ENCODE measurements around the gene KCNQ5. TPM values are rescaled to one million over a fixed set of nuclear protein-coding genes. Genes with fewer than 3 reads are reported as not detected.

KCNQ5 gene
- total and polyA plus RNA-seq, 4 experiments from 2014 or later = 1.0 to 4.2 (median 3.4) TPM; not detected in 1

GRCh38 chr6:72624557-72625160 is 2.8 kb downstream of the KCNQ5 start:
- H3K27me3 Mint-ChIP-seq = no peaks in the 10 kb centered on the region
- H3K27me3 ChIP-seq (ENCODE audit: insufficient read depth, low read length) = no peaks in the 10 kb centered on the region
- H3K27ac Mint-ChIP-seq = peak overlapping the region in 1 of 7 donors; percentile 61
- no peak overlapping the region for H3K4me3 ChIP-seq (ENCODE audit: low read length in 2 of 2)
- H3K36me3 ChIP-seq (ENCODE audit: insufficient read depth, low read length) = no peaks in the 10 kb centered on the region
- no peaks in the 10 kb centered on the region for H3K9me3 Mint-ChIP-seq
- intact Hi-C loops (cut with micrococcal nuclease) = loop anchor here (5.0 to 10.0 kb wide), 3 partner anchors 102 to 1030 kb away; partner anchors contain the start of genes EEF1A1 and SLC17A5
- peaks cover 0 to 3% of the 10 kb centered on the region in 2 donors for H3K36me3 Mint-ChIP-seq
- POLR2A ChIA-PET (ENCODE audit: partially characterized antibody) = no interaction called here
- CTCF ChIA-PET (ENCODE audit: partially characterized antibody) = interaction anchor here (1.0 kb wide), 1 partner anchor 8 kb away, joined by 6 read pairs; no protein-coding TSS in a partner anchor
- peaks cover 25% of the 10 kb centered on the region for H3K4me1 ChIP-seq (ENCODE audit: insufficient read depth, low read length)
- H3K4me1 Mint-ChIP-seq = peaks cover 15 to 37% (median 24%) of the 10 kb centered on the region in 4 donors
- DNase-seq = peak in 4 of 5 donors; percentile 2 to 15 (median 8)
- no peaks in the 10 kb centered on the region for H3K9me3 ChIP-seq (ENCODE audit: control insufficient read depth in 1 of 2, low read length in 2 of 2)
- no peak overlapping the region for H3K27ac ChIP-seq (ENCODE audit: low read depth, low read length)
- peak overlapping the region in 1 of 8 donors; percentile 61 for H3K4me3 Mint-ChIP-seq

GRCh38 chr6:72626126-72626525 is 4.3 kb downstream of the KCNQ5 start:
- Mint-ChIP-seq H3K4me1 (peaks cover 7 to 22% (median 13%) of the 10 kb centered on the region in 4 donors), H3K4me3 (no peak overlapping the region), H3K27ac (no peak overlapping the region), H3K36me3 (peaks cover 0 to under 1% of the 10 kb centered on the region in 2 donors), H3K9me3 (no peaks in the 10 kb centered on the region), H3K27me3 (no peaks in the 10 kb centered on the region)
- Histone ChIP-seq H3K4me1 (ENCODE audit: insufficient read depth, low read length) (peaks cover 11% of the 10 kb centered on the region), H3K27me3 (ENCODE audit: insufficient read depth, low read length) (no peaks in the 10 kb centered on the region), H3K4me3 (ENCODE audit: low read length in 2 of 2) (no peak overlapping the region), H3K27ac (ENCODE audit: low read depth, low read length) (no peak overlapping the region), H3K36me3 (ENCODE audit: insufficient read depth, low read length) (no peaks in the 10 kb centered on the region), H3K9me3 (ENCODE audit: control insufficient read depth in 1 of 2, low read length in 2 of 2) (no peaks in the 10 kb centered on the region)
- POLR2A ChIA-PET (ENCODE audit: partially characterized antibody) = no interaction called here
- intact Hi-C loops (cut with micrococcal nuclease) = loop anchor here (10.0 kb wide), 1 partner anchor 1029 kb away; the partner anchor contains the start of gene SLC17A5
- no peak for DNase-seq
- CTCF ChIA-PET (ENCODE audit: partially characterized antibody) = interaction anchor here (3.5 kb wide), 1 partner anchor 9 kb away, joined by 18 read pairs; no protein-coding TSS in a partner anchor

- Mint-ChIP-seq H3K4me1 (peaks cover 7 to 19% (median 12%) of the 10 kb centered on the region in 4 donors), H3K27me3 (no peaks in the 10 kb centered on the region), H3K36me3 (no peaks in the 10 kb centered on the region), H3K9me3 (peaks cover 0 to 2% (median 0%) of the 10 kb centered on the region in 8 donors), H3K27ac (no peak overlapping the region), H3K4me3 (no peak overlapping the region)
- Histone ChIP-seq H3K27ac (ENCODE audit: low read depth, low read length) (no peak overlapping the region), H3K4me1 (ENCODE audit: insufficient read depth, low read length) (peaks cover 6% of the 10 kb centered on the region), H3K36me3 (ENCODE audit: insufficient read depth, low read length) (no peaks in the 10 kb centered on the region), H3K27me3 (ENCODE audit: insufficient read depth, low read length) (no peaks in the 10 kb centered on the region), H3K9me3 (ENCODE audit: control insufficient read depth in 1 of 2, low read length in 2 of 2) (no peaks in the 10 kb centered on the region), H3K4me3 (ENCODE audit: low read length in 2 of 2) (no peak overlapping the region)
- ChIA-PET POLR2A (ENCODE audit: partially characterized antibody) (no interaction called here), CTCF (ENCODE audit: partially characterized antibody) (interaction anchor here (1.3 to 3.5 kb wide), 3 partner anchors 8 to 22 kb away, joined by 3 to 18 read pairs (median 12); no protein-coding TSS in a partner anchor)
- DNase-seq = no peak
- intact Hi-C loops (cut with micrococcal nuclease) = loop anchor here (10.0 kb wide), 1 partner anchor 1027 kb away; the partner anchor contains the start of gene SLC17A5
Measured at GRCh38 chr6:72627539-72627938, 5.7 kb downstream of the KCNQ5 start.

- ChIA-PET POLR2A (ENCODE audit: partially characterized antibody) (no interaction called here), CTCF (ENCODE audit: partially characterized antibody) (interaction anchor here (0.7 kb wide), 2 partner anchors 11 to 135 kb away, joined by 3 read pairs; no protein-coding TSS in a partner anchor)
- Mint-ChIP-seq H3K27ac (no peak overlapping the region), H3K27me3 (no peaks in the 10 kb centered on the region), H3K4me3 (no peak overlapping the region), H3K9me3 (peaks cover 0 to 2% (median 0%) of the 10 kb centered on the region in 8 donors), H3K36me3 (no peaks in the 10 kb centered on the region), H3K4me1 (no peaks in the 10 kb centered on the region)
- Histone ChIP-seq H3K27ac (ENCODE audit: low read depth, low read length) (no peak overlapping the region), H3K4me1 (ENCODE audit: insufficient read depth, low read length) (no peaks in the 10 kb centered on the region), H3K36me3 (ENCODE audit: insufficient read depth, low read length) (no peaks in the 10 kb centered on the region), H3K27me3 (ENCODE audit: insufficient read depth, low read length) (no peaks in the 10 kb centered on the region), H3K9me3 (ENCODE audit: control insufficient read depth in 1 of 2, low read length in 2 of 2) (no peaks in the 10 kb centered on the region), H3K4me3 (ENCODE audit: low read length in 2 of 2) (no peak overlapping the region)
- no peak for DNase-seq
- intact Hi-C loops (cut with micrococcal nuclease) = no loop called here
Measured at GRCh38 chr6:72631480-72631879, 9.6 kb downstream of the KCNQ5 start.

GRCh38 chr6:72635636-72636035 is 13.8 kb downstream of the KCNQ5 start:
- Histone ChIP-seq H3K4me3 (ENCODE audit: low read length in 2 of 2) (no peak overlapping the region), H3K27me3 (ENCODE audit: insufficient read depth, low read length) (no peaks in the 10 kb centered on the region), H3K27ac (ENCODE audit: low read depth, low read length) (no peak overlapping the region), H3K36me3 (ENCODE audit: insufficient read depth, low read length) (no peaks in the 10 kb centered on the region), H3K9me3 (ENCODE audit: control insufficient read depth in 1 of 2, low read length in 2 of 2) (no peaks in the 10 kb centered on the region), H3K4me1 (ENCODE audit: insufficient read depth, low read length) (no peaks in the 10 kb centered on the region)
- H3K27ac Mint-ChIP-seq = no peak overlapping the region
- ChIA-PET CTCF (ENCODE audit: partially characterized antibody) (interaction anchor here (1.6 kb wide), 1 partner anchor 20 kb away, joined by 7 read pairs; no protein-coding TSS in a partner anchor), POLR2A (ENCODE audit: partially characterized antibody) (no interaction called here)
- H3K4me3 Mint-ChIP-seq = no peak overlapping the region
- no peaks in the 10 kb centered on the region for H3K36me3 Mint-ChIP-seq
- peaks cover 0 to 2% (median 0%) of the 10 kb centered on the region in 8 donors for H3K9me3 Mint-ChIP-seq
- peaks cover 0 to 1% of the 10 kb centered on the region in 2 donors for H3K27me3 Mint-ChIP-seq
- intact Hi-C loops (cut with micrococcal nuclease) = no loop called here
- DNase-seq = no peak
- no peaks in the 10 kb centered on the region for H3K4me1 Mint-ChIP-seq

GRCh38 chr6:72636215-72636614 is 14.4 kb downstream of the KCNQ5 start:
- H3K4me3 Mint-ChIP-seq = no peak overlapping the region
- no peaks in the 10 kb centered on the region for H3K36me3 Mint-ChIP-seq
- H3K4me1 Mint-ChIP-seq = no peaks in the 10 kb centered on the region
- no peak for DNase-seq
- Histone ChIP-seq H3K27me3 (ENCODE audit: insufficient read depth, low read length) (no peaks in the 10 kb centered on the region), H3K27ac (ENCODE audit: low read depth, low read length) (no peak overlapping the region), H3K4me3 (ENCODE audit: low read length in 2 of 2) (no peak overlapping the region), H3K4me1 (ENCODE audit: insufficient read depth, low read length) (no peaks in the 10 kb centered on the region), H3K9me3 (ENCODE audit: control insufficient read depth in 1 of 2, low read length in 2 of 2) (no peaks in the 10 kb centered on the region), H3K36me3 (ENCODE audit: insufficient read depth, low read length) (no peaks in the 10 kb centered on the region)
- intact Hi-C loops (cut with micrococcal nuclease) = no loop called here
- H3K27me3 Mint-ChIP-seq = peaks cover 0 to 1% of the 10 kb centered on the region in 2 donors
- CTCF ChIA-PET (ENCODE audit: partially characterized antibody) = no interaction called here
- H3K9me3 Mint-ChIP-seq = peaks cover 0 to 2% (median 0%) of the 10 kb centered on the region in 8 donors
- POLR2A ChIA-PET (ENCODE audit: partially characterized antibody) = no interaction called here
- H3K27ac Mint-ChIP-seq = no peak overlapping the region

GRCh38 chr6:72636786-72637185 is 14.9 kb downstream of the KCNQ5 start:
- Histone ChIP-seq H3K9me3 (ENCODE audit: control insufficient read depth in 1 of 2, low read length in 2 of 2) (no peaks in the 10 kb centered on the region), H3K36me3 (ENCODE audit: insufficient read depth, low read length) (no peaks in the 10 kb centered on the region), H3K4me1 (ENCODE audit: insufficient read depth, low read length) (no peaks in the 10 kb centered on the region), H3K27me3 (ENCODE audit: insufficient read depth, low read length) (no peaks in the 10 kb centered on the region), H3K4me3 (ENCODE audit: low read length in 2 of 2) (no peak overlapping the region), H3K27ac (ENCODE audit: low read depth, low read length) (no peak overlapping the region)
- no peak for DNase-seq
- Mint-ChIP-seq H3K9me3 (no peaks in the 10 kb centered on the region), H3K4me3 (no peak overlapping the region), H3K4me1 (no peaks in the 10 kb centered on the region), H3K36me3 (no peaks in the 10 kb centered on the region), H3K27ac (no peak overlapping the region), H3K27me3 (peaks cover 0 to 1% of the 10 kb centered on the region in 2 donors)
- intact Hi-C loops (cut with micrococcal nuclease) = no loop called here
- CTCF ChIA-PET (ENCODE audit: partially characterized antibody) = no interaction called here
- POLR2A ChIA-PET (ENCODE audit: partially characterized antibody) = no interaction called here

Data from CD4-positive, alpha-beta memory T cell (primary cell).